Stimulated activated CD8-positive, alpha-beta memory T cell treated with anti-CD3 and anti-CD28 coated beads, Interleukin-7, amount 100 ng/mL, for 48 hours (primary cell): ENCODE results near the gene ZNF622.
"Not testable (repeated sequence)": the region's sequence is repeated elsewhere in the genome, so short reads cannot be mapped to it uniquely, and the experiment has no call there.

ENCODE experiments used
- DNase-seq, 2 donors: peaks; one replicate each; pipeline ENCODE4 v3.0.0-alpha.2; 2020; ENCODE audit warnings: low read depth in 1 of 2; ENCODE audit errors: extremely low read depth in 1 of 2

ZNF622 gene

GRCh38 chr5:16480821-16481538 is 15.4 kb upstream of the ZNF622 start:
- no peak for DNase-seq

- no peak for DNase-seq
These were observed 14.5 kb upstream of the ZNF622 start for GRCh38 chr5:16480144-16480543.

- DNase-seq = no peak
These were observed 11.9 kb upstream of the ZNF622 start for GRCh38 chr5:16477541-16477940.

- DNase-seq = not testable (repeated sequence)
These were observed 10.8 kb upstream of the ZNF622 start for GRCh38 chr5:16476417-16476816.

- no peak for DNase-seq
These were observed 5.8 kb upstream of the ZNF622 start for GRCh38 chr5:16471387-16471786.

GRCh38 chr5:16467363-16468219 is 2.0 kb upstream of the ZNF622 start:
- peak in 1 of 2 donors; percentile 29 for DNase-seq

- DNase-seq = no peak
These were observed 696 bp downstream of the ZNF622 start for GRCh38 chr5:16464664-16465543.

GRCh38 chr5:16464231-16464630 is 1.4 kb downstream of the ZNF622 start:
- no peak for DNase-seq

- DNase-seq = no peak
These were observed 3.8 kb downstream of the ZNF622 start for GRCh38 chr5:16461782-16462181.

GRCh38 chr5:16461026-16461425 is 4.6 kb downstream of the ZNF622 start:
- DNase-seq = no peak

- DNase-seq = no peak
These were observed 6.1 kb downstream of the ZNF622 start for GRCh38 chr5:16459451-16459850.

GRCh38 chr5:16457853-16458252 is 7.7 kb downstream of the ZNF622 start:
- DNase-seq = no peak

GRCh38 chr5:16457451-16457850 is 8.1 kb downstream of the ZNF622 start:
- no peak for DNase-seq

- no peak for DNase-seq
These were observed 9.3 kb downstream of the ZNF622 start for GRCh38 chr5:16456103-16456832.

GRCh38 chr5:16455668-16456067 is 9.9 kb downstream of the ZNF622 start:
- no peak for DNase-seq

GRCh38 chr5:16454686-16455085 is 10.9 kb downstream of the ZNF622 start:
- no peak for DNase-seq

GRCh38 chr5:16453609-16454008 is 12.0 kb downstream of the ZNF622 start:
- DNase-seq = no peak

GRCh38 chr5:16450163-16450562 is 15.4 kb downstream of the ZNF622 start:
- no peak for DNase-seq

GRCh38 chr5:16446993-16447392 is 18.6 kb downstream of the ZNF622 start:
- DNase-seq = no peak

- no peak for DNase-seq
These were observed 27.6 kb downstream of the ZNF622 start for GRCh38 chr5:16437977-16438376.
